ENCODE results near the gene KATNA1.

- TF ChIP-seq, protein P1, sequence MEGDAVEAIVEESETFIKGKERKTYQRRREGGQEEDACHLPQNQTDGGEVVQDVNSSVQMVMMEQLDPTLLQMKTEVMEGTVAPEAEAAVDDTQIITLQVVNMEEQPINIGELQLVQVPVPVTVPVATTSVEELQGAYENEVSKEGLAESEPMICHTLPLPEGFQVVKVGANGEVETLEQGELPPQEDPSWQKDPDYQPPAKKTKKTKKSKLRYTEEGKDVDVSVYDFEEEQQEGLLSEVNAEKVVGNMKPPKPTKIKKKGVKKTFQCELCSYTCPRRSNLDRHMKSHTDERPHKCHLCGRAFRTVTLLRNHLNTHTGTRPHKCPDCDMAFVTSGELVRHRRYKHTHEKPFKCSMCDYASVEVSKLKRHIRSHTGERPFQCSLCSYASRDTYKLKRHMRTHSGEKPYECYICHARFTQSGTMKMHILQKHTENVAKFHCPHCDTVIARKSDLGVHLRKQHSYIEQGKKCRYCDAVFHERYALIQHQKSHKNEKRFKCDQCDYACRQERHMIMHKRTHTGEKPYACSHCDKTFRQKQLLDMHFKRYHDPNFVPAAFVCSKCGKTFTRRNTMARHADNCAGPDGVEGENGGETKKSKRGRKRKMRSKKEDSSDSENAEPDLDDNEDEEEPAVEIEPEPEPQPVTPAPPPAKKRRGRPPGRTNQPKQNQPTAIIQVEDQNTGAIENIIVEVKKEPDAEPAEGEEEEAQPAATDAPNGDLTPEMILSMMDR (conservative IDR thresholded peaks at IDR 0.05; ENCODE audit: low read depth, low read length) = no peak
- TF ChIP-seq EZH2 (IDR thresholded peaks at IDR 0.05; ENCODE audit: borderline replicate concordance, low read depth, low read length, poor library complexity, severe bottlenecking) = no peak
These were observed 14.2 kb downstream of the KATNA1 start for GRCh38 chr6:149634315-149634714.
